Brain microvascular endothelial cell (primary cell): Measurements from ENCODE around the gene LMBR1.

Source experiments
- DNase-seq: peaks from one replicate; pipeline ENCODE4 v3.0.0-alpha.2; 2020
- H3K27ac ChIP-seq: fragments of 250-450 bp; sonication (Bioruptor Pico); 2 replicates; pipeline ENCODE4 v1.5.1; 2020; ENCODE audit warnings: mild to moderate bottlenecking, moderate library complexity
- H3K27me3 ChIP-seq: fragments of 250-450 bp; sonication (Bioruptor Pico); replicated peaks from 2 replicates; pipeline ENCODE4 v1.5.1; 2020; ENCODE audit warnings: mild to moderate bottlenecking
- H3K36me3 ChIP-seq: fragments of 250-450 bp; sonication (Bioruptor Pico); replicated peaks from 2 replicates; pipeline ENCODE4 v1.5.1; 2020; ENCODE audit warnings: mild to moderate bottlenecking
- H3K4me3 ChIP-seq: 2 replicates; pipeline ENCODE4 v1.5.1; 2011; ENCODE audit warnings: low read depth, mild to moderate bottlenecking, control low read depth, low read length, moderate library complexity
- CTCF ChIP-seq: IDR thresholded peaks from 2 replicates; pipeline ENCODE4 v1.5.1; 2011; ENCODE audit warnings: low read depth, mild to moderate bottlenecking, moderate library complexity, low read length, control low read depth, inconsistent platforms; ENCODE audit errors: missing control alignments
- in situ Hi-C: cut with HindIII; loops from 2 replicates; pipeline ENCODE4 v1.10.0; 2017; ENCODE audit warnings: low sequenced_read_pairs, low pct_ligation_motif_present

LMBR1 gene

GRCh38 chr7:156777364-156778069 lies 115.5 kb downstream of the LMBR1 start:
- Histone ChIP-seq H3K4me3 (no peak overlapping the region), H3K27me3 (no peaks in the 10 kb centered on the region), H3K36me3 (no peaks in the 10 kb centered on the region), H3K27ac (no peak overlapping the region)
- in situ Hi-C loops, result no loop called here
- peak; percentile 21 for DNase-seq
- no peak for TF ChIP-seq CTCF

- in situ Hi-C loops, result no loop called here
Observed at GRCh38 chr7:156776527-156776926, 116.5 kb downstream of the LMBR1 start.

GRCh38 chr7:156773966-156774365 lies 119.0 kb downstream of the LMBR1 start:
- Histone ChIP-seq H3K27ac (no peak overlapping the region), H3K27me3 (no peaks in the 10 kb centered on the region), H3K4me3 (no peak overlapping the region), H3K36me3 (no peaks in the 10 kb centered on the region)
- no peak for TF ChIP-seq CTCF
- in situ Hi-C loops, result no loop called here
- DNase-seq, result no peak

More at GRCh38 chr7:156776527-156776926, 116.5 kb downstream of the LMBR1 start:
- Histone ChIP-seq H3K27ac (no peak overlapping the region), H3K4me3 (no peak overlapping the region), H3K36me3 (no peaks in the 10 kb centered on the region), H3K27me3 (no peaks in the 10 kb centered on the region)
- no peak for DNase-seq
- TF ChIP-seq CTCF, result no peak

GRCh38 chr7:156772725-156773124 lies 120.3 kb downstream of the LMBR1 start:
- Histone ChIP-seq H3K36me3 (no peaks in the 10 kb centered on the region), H3K27me3 (no peaks in the 10 kb centered on the region), H3K4me3 (no peak overlapping the region), H3K27ac (no peak overlapping the region)
- in situ Hi-C loops, result no loop called here
- TF ChIP-seq CTCF, result no peak
- DNase-seq, result no peak

- Histone ChIP-seq H3K27ac (no peak overlapping the region), H3K36me3 (no peaks in the 10 kb centered on the region), H3K4me3 (no peak overlapping the region), H3K27me3 (no peaks in the 10 kb centered on the region)
- no peak for TF ChIP-seq CTCF
- in situ Hi-C loops, result no loop called here
- no peak for DNase-seq
Observed at GRCh38 chr7:156768698-156769472, 124.1 kb downstream of the LMBR1 start.

- no peaks in the 10 kb centered on the region for H3K27me3 ChIP-seq
- H3K4me3 ChIP-seq, result no peak overlapping the region
- no peak for DNase-seq
- H3K36me3 ChIP-seq, result no peaks in the 10 kb centered on the region
- no peak overlapping the region for H3K27ac ChIP-seq
- in situ Hi-C loops, result no loop called here
- no peak for TF ChIP-seq CTCF
Observed at GRCh38 chr7:156766666-156767065, 126.3 kb downstream of the LMBR1 start.
